GM15510 (cell line): ENCODE data around the gene NTSR1.

Experiments used
- POLR2A ChIP-seq: IDR thresholded peaks from 3 replicates; pipeline ENCODE4 v1.6.1; 2011; ENCODE audit warnings: borderline replicate concordance; ENCODE audit not compliant: insufficient read length; ENCODE audit errors: extremely low read depth

Gene NTSR1

GRCh38 chr20:62753626-62754025 lies 45.0 kb downstream of the NTSR1 start:
- TF ChIP-seq POLR2A: no peak

- no peak for TF ChIP-seq POLR2A
These were observed 45.7 kb downstream of the NTSR1 start for GRCh38 chr20:62754122-62754990.

DNA sequence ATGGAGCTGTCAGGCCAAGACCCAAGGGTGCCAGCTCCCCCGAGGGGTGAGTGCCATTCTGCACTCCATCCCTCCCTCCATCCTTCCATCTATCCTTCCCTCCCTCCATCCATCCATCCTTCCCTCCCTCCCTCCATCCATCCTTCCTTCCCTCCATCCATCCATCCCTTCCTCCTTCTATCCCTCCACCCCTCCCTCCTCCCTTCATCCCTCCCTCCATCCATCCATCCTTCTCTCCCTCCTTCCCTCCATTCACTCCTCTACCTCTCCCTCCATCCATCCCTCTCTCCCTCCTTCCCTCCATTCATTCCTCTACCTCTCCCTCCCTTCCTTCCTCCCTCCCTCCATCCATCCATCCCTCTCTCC lies 46.3 kb downstream of the NTSR1 start:
- no peak for TF ChIP-seq POLR2A

- TF ChIP-seq POLR2A: no peak
These were observed 47.4 kb downstream of the NTSR1 start for GRCh38 chr20:62755817-62756724.

- no peak for TF ChIP-seq POLR2A
These were observed 49.7 kb downstream of the NTSR1 start for GRCh38 chr20:62758226-62758912.

GRCh38 chr20:62759981-62760431 lies 51.4 kb downstream of the NTSR1 start:
- TF ChIP-seq POLR2A: no peak

DNA sequence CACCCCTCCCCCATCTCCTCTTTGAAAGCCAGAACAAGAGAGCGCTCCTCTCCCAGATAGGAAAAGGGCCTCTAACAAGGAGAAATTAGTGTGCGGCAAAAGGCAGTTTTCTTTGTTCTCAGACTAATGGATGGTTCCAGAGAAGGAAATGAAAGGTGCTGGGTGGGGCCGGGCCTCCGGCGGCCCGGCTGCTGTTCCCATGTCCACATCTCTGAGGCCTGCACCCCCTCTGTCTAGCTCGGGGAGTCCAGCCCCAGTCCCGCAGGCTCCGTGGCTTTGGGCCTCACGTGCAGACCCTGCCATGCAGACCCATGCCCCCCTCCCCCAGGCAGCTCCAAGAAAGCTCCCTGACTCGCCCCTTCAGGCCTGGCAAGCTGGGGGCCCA lies 51.8 kb downstream of the NTSR1 start:
- TF ChIP-seq POLR2A: no peak

GRCh38 chr20:62760856-62761758 lies 52.5 kb downstream of the NTSR1 start:
- TF ChIP-seq POLR2A: no peak

GRCh38 chr20:62761759-62762131 lies 53.1 kb downstream of the NTSR1 start:
- no peak for TF ChIP-seq POLR2A

DNA sequence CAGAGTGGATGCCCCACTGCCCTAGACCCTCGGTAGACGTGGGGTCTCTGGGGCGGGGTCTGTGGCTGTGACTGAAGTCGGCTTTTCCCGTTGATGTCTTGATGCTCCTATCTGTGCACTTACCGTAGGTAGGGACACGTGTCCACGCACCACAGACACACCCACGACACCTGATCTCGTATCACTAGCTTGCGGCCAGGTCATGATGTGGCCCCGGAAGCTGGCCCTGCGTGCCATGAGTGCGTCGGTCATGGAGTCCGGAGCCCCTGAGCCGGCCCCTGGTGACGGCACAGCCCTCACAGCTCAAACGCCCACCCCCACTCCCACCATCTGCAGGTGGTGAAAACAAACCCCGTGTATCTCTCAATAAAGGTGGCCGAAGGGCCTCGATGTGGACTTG lies 53.7 kb downstream of the NTSR1 start:
- no peak for TF ChIP-seq POLR2A

DNA sequence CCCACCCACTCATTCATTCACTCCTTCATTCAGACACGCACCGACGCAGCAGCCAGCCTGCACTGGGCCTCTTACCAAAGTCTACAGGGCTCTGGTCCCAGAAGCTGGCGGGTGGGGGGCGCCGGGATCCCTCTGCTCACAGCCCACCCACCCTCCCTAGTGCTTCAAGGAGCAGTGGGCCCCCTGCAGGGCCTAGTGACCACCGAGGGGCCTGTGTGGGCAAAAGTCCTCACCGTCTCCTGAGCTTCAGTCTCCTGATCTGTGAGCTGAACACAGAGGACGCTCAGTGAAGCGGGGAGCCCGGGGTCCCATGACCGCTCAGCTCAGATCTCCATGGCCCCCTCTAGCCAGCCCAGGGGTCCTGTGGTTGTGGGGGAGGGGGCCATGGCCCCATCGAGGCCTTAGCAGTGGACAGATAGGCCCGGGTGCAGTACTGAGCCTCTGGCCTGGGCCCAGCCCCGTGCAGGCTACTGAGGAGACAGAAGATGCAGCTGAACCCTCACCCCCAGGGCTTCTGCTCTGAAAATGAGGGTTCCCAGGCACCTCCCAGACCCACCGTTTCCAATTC lies 54.2 kb downstream of the NTSR1 start:
- TF ChIP-seq POLR2A: no peak

DNA sequence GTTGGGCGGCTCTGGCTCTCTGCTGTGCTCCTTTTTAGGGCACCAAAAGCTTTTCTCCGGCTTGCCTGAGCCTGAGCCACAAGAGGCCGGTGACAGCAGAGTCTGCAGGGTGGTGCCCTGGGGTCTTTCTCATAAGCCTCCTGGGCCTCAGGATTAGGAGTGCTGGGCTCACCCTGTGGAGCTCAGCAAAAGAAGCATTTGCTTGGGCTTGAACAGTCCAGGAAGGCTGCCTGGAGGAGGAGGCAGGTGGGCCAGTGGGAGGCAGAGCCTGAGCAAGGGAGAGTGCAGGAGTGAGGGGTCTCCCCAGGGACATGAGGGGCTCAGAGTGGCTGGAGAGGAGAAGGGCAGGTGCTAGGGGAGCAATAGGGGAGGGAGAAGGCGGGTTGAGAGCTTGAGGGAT lies 54.8 kb downstream of the NTSR1 start:
- TF ChIP-seq POLR2A: no peak

DNA sequence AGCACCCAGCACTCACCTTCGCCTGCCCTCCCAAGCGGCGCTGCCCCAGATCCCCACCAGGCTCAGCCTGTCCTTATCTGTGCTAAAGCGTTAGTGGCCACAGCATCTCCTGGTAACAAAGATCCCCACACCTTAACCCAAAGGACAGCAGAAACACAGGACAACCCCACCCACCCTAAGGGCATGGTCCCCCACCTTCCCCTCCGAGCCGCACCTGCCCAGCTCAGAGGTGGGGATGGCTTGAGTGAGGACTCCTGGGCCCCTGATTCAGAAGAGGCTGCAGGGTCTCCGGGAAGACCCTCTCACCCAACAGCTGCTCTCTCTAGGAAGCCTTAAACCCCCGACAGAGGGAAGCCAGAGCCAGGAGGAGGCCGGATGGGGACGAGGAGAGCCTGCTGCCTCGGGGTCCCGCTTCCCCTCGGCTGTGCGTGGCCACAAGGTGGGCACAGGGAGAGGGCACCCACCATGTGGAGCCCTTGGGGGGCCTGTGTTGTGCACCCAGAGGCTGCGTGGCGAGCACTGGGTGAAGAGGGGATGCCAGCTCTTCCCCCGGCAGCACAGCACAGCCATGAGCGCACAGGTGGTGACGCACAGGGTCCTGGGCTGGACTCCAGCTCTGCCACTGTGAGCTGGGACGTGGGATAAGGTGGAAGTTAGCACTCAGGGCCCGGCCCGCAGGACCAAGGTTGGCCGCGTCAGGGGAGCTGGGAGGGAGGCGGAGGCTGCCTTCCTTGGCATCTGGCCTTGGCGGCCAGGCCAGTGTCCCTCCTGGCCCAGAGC lies 55.7 kb downstream of the NTSR1 start:
- TF ChIP-seq POLR2A: no peak

DNA sequence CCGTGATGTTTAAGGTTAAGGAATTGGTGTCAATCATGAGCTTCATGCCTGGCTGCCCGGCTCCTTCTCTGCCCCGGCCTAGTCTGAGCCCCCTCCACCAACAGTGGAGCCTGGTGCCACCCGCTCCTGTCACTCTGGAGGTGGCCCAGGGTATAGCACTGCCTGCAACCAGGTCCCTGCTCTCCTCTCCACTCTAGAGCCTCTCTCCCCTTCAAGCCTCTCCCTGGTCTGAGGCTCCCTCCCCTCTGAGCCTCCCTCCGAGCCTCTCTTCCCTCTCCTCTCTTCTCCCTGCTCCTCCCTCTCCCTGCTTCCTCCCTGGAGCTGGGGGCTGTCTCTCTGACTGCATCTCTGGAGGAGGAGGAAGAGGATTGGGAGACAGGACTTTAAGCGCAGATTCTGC lies 56.4 kb downstream of the NTSR1 start:
- TF ChIP-seq POLR2A: no peak
